Endodermal cell (in vitro differentiated cells): ENCODE results near the gene MSI1. TPM values are rescaled to one million over a fixed set of nuclear protein-coding genes. Genes with fewer than 3 reads are reported as not detected.
A peak's percentile ranks its signal among the peaks of the same experiment; 100 is the strongest.

Experiments used
- DNase-seq: peaks from one replicate; pipeline ENCODE4 v3.0.0-alpha.2; 2017
- H3K27ac ChIP-seq: 2 replicates; pipeline ENCODE4 v1.5.1; 2013; ENCODE audit warnings: mild to moderate bottlenecking, low read depth, low read length, moderate library complexity
- H3K27me3 ChIP-seq: 2 replicates; pipeline ENCODE4 v1.6.1; 2013; ENCODE audit warnings: mild to moderate bottlenecking, low read length, moderate library complexity; ENCODE audit not compliant: insufficient read depth, control insufficient read depth, poor library complexity, severe bottlenecking
- H3K36me3 ChIP-seq: 2 replicates; pipeline ENCODE4 v1.7.0; 2013; ENCODE audit warnings: mild to moderate bottlenecking, low read length, moderate library complexity; ENCODE audit not compliant: control insufficient read depth, insufficient read depth
- H3K4me1 ChIP-seq: one replicate; pipeline ENCODE4 v1.7.0; 2013; ENCODE audit warnings: low read length; ENCODE audit not compliant: control insufficient read depth, insufficient read depth
- H3K4me3 ChIP-seq: 2 replicates; pipeline ENCODE4 v1.5.1; 2013; ENCODE audit warnings: mild to moderate bottlenecking, low read length, moderate library complexity
- H3K9ac ChIP-seq: 2 replicates; pipeline ENCODE4 v1.6.1; 2013; ENCODE audit warnings: mild to moderate bottlenecking, low read length, moderate library complexity; ENCODE audit not compliant: poor library complexity, severe bottlenecking; ENCODE audit errors: extremely low read depth
- H3K9me3 ChIP-seq: 2 replicates; pipeline ENCODE4 v1.6.1; 2013; ENCODE audit warnings: mild to moderate bottlenecking, low read length, moderate library complexity; ENCODE audit not compliant: control insufficient read depth
- H3K27ac Mint-ChIP-seq: 2 replicates; pipeline ENCODE4 v1.8.0; 2020; ENCODE audit warnings: mixed read lengths
- H3K27me3 Mint-ChIP-seq: 2 replicates; pipeline ENCODE4 v1.8.0; 2021; ENCODE audit warnings: mild to moderate bottlenecking, mixed read lengths; ENCODE audit not compliant: insufficient read depth
- H3K36me3 Mint-ChIP-seq: 2 replicates; pipeline ENCODE4 v1.8.0; 2020; ENCODE audit warnings: low read depth, mixed read lengths
- H3K4me1 Mint-ChIP-seq: 2 replicates; pipeline ENCODE4 v1.8.0; 2020; ENCODE audit warnings: mixed read lengths
- H3K4me3 Mint-ChIP-seq: 2 replicates; pipeline ENCODE4 v1.8.0; 2020; ENCODE audit warnings: mild to moderate bottlenecking, moderate library complexity, mixed read lengths
- H3K9me3 Mint-ChIP-seq: 2 replicates; pipeline ENCODE4 v1.8.0; 2020; ENCODE audit warnings: mild to moderate bottlenecking, mixed read lengths
- WGBS, 2 experiments: methylation state at CpG; one replicate each; pipeline versions ENCODE4 v1.1.5 to v1.1.7; 2013; ENCODE audit warnings: missing lambda C conversion rate in 2 of 2, mixed read lengths in 1 of 2; ENCODE audit not compliant: insufficient coverage in 1 of 2, insufficient read length in 1 of 2; 5-methylcytosine and 5-hydroxymethylcytosine counted together
- total RNA-seq, 2 donors: library from RNA; stranded (reverse); fragmentation: NEBNext Ultra II Directional in 1 of 2; extraction: Animal tissue kit (Norgen Biotek cat#: 25700) in 1 of 2; gene quantifications; 2 replicates in 1 of 2; 3 replicates in 1 of 2; pipeline ENCODE4 v1.2.1, GENCODE V29; 2021
- TF ChIP-seq, protein P1 (sequence below): fragments of 200-600 bp; sonication (generic); conservative IDR thresholded peaks from 2 replicates; pipeline ENCODE4 v1.5.0; 2021; ENCODE audit warnings: antibody characterized with exemption, mild to moderate bottlenecking

MSI1 gene
- total RNA-seq, 2 donors from 2014 or later = 92.8 to 105 TPM

DNA sequence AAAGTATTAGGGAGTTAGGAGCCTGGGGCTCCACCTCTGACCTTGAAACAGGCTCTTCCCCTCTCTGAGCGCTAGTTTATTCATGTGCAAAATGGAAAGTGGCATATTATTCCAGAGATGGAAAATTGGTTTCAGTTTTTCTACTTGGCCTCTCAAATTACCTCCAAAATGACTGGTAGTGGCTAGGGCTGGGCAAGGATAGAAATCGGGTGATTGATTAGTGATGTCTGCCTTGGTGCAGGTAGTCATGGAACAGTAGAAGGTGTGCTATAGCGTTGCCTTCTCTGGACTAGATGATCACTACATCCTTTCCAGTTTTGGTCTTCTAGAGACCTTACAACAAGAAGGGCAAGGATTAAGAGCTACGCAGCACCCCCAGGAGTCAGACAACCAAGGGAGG, 8.6 kb upstream of the MSI1 start:
- Mint-ChIP-seq H3K36me3 (no peaks in the 10 kb centered on the region), H3K27me3 (no peaks in the 10 kb centered on the region), H3K4me1 (peaks cover 26% of the 10 kb centered on the region), H3K9me3 (no peaks in the 10 kb centered on the region), H3K27ac (no peak overlapping the region), H3K4me3 (no peak overlapping the region)
- TF ChIP-seq, protein P1, sequence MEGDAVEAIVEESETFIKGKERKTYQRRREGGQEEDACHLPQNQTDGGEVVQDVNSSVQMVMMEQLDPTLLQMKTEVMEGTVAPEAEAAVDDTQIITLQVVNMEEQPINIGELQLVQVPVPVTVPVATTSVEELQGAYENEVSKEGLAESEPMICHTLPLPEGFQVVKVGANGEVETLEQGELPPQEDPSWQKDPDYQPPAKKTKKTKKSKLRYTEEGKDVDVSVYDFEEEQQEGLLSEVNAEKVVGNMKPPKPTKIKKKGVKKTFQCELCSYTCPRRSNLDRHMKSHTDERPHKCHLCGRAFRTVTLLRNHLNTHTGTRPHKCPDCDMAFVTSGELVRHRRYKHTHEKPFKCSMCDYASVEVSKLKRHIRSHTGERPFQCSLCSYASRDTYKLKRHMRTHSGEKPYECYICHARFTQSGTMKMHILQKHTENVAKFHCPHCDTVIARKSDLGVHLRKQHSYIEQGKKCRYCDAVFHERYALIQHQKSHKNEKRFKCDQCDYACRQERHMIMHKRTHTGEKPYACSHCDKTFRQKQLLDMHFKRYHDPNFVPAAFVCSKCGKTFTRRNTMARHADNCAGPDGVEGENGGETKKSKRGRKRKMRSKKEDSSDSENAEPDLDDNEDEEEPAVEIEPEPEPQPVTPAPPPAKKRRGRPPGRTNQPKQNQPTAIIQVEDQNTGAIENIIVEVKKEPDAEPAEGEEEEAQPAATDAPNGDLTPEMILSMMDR = no peak
- no peak overlapping the region for H3K9ac ChIP-seq
- no peak for DNase-seq
- no peak overlapping the region for H3K4me3 ChIP-seq
- 91% methylated on average over 4 of the region's 4 CpGs; no CpG with 5 or more reads in 1 of the 2 experiments for WGBS, 2 experiments
- H3K27me3 ChIP-seq = no peaks in the 10 kb centered on the region
- no peaks in the 10 kb centered on the region for H3K36me3 ChIP-seq
- no peak overlapping the region for H3K27ac ChIP-seq
- no peaks in the 10 kb centered on the region for H3K4me1 ChIP-seq
- no peaks in the 10 kb centered on the region for H3K9me3 ChIP-seq

DNA sequence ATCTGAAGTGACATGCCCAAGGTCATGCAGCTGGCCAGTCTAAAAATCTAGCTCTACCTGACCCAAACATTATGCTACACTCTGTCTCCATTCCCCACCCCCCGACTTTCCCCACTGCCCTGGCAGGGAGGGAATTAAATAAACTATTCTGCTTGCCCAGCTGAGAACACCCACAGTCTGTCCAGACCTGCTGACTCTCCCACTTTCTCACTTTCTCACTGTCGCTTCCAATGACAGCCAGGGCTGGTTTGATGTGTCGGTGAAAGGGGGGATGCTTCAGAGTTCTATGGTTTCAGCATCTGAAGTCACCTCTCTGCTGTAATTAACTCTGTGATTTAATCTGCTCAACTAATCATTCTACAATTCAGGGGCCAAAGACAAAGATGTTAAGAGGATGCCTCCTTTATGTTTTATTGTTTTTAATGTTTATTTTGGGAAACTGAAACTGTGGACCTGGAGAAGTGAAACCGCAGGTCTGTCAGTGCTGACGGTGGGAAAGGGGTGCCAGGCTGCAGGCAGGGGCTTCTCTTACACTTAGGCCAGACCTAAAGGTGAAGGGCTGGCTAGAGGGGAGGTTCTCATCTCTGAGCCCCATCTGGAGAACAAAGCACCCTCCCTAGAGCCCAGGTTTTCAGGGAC, 8.1 kb upstream of the MSI1 start:
- Mint-ChIP-seq H3K27me3 (no peaks in the 10 kb centered on the region), H3K4me3 (no peak overlapping the region), H3K4me1 (peaks cover 27% of the 10 kb centered on the region), H3K27ac (no peak overlapping the region), H3K36me3 (no peaks in the 10 kb centered on the region), H3K9me3 (no peaks in the 10 kb centered on the region)
- no peak for DNase-seq
- no peak overlapping the region for H3K9ac ChIP-seq
- H3K9me3 ChIP-seq = no peaks in the 10 kb centered on the region
- 80 to 82% methylated on average over 3 to 5 of the region's 5 CpGs for WGBS, 2 experiments
- no peaks in the 10 kb centered on the region for H3K4me1 ChIP-seq
- TF ChIP-seq, protein P1 = no peak
- no peak overlapping the region for H3K4me3 ChIP-seq
- no peak overlapping the region for H3K27ac ChIP-seq
- H3K27me3 ChIP-seq = no peaks in the 10 kb centered on the region
- no peaks in the 10 kb centered on the region for H3K36me3 ChIP-seq

DNA sequence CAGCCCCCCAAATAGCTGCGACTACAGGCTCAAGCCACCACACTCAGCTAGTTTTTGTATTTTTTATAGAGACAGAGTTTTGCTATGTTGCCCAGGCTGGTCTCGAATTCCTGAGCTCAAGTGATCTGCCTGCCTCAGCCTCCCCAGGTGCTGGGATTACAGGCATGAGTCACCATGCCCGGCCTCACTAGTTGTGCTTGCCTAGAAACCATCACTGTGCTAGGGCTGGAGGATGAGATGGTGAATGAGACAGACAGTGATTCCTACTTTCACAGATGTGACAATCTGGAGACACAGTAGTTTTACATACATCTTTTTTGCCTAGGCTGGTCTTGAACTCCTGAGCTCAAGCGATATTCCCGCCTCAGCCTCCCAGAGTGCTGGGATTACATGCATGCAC, 7.5 kb upstream of the MSI1 start:
- no peaks in the 10 kb centered on the region for H3K36me3 ChIP-seq
- Mint-ChIP-seq H3K4me1 (peaks cover 29% of the 10 kb centered on the region), H3K9me3 (no peaks in the 10 kb centered on the region), H3K36me3 (no peaks in the 10 kb centered on the region), H3K4me3 (no peak overlapping the region), H3K27ac (peak overlapping the region; percentile 39), H3K27me3 (no peaks in the 10 kb centered on the region)
- H3K9ac ChIP-seq = no peak overlapping the region
- H3K27me3 ChIP-seq = no peaks in the 10 kb centered on the region
- TF ChIP-seq, protein P1 = no peak
- H3K4me3 ChIP-seq = no peak overlapping the region
- H3K9me3 ChIP-seq = no peaks in the 10 kb centered on the region
- no peak overlapping the region for H3K27ac ChIP-seq
- DNase-seq = peak; percentile 76
- WGBS, 2 experiments = 36 to 76% methylated on average over 2 to 5 of the region's 5 CpGs
- no peaks in the 10 kb centered on the region for H3K4me1 ChIP-seq
